HepG2 (cell line): Measurements from ENCODE around the gene TMEM135. TPM values are rescaled to one million over a fixed set of nuclear protein-coding genes. Genes with fewer than 3 reads are reported as not detected.
A peak's percentile ranks its signal among the peaks of the same experiment; 100 is the strongest.

Source experiments
- CBFB ChIP-seq: sonication (generic); formaldehyde crosslinking; IDR thresholded peaks from 2 replicates; pipeline ENCODE4 v1.4.0; 2020; ENCODE audit warnings: missing genetic modification reagents
- E2F5 ChIP-seq: sonication (generic); formaldehyde crosslinking; conservative IDR thresholded peaks from 2 replicates; pipeline ENCODE4 v1.4.0; 2020; ENCODE audit warnings: missing genetic modification reagents
- EEA1 ChIP-seq: sonication (generic); formaldehyde crosslinking; IDR thresholded peaks from 2 replicates; pipeline ENCODE4 v1.5.1; 2020; ENCODE audit warnings: mild to moderate bottlenecking, missing genetic modification reagents, borderline replicate concordance
- ELK4 ChIP-seq: sonication (generic); formaldehyde crosslinking; IDR thresholded peaks from 2 replicates; pipeline ENCODE4 v1.9.0; 2021; ENCODE audit warnings: missing genetic modification reagents, borderline replicate concordance
- IRF9 ChIP-seq: sonication (generic); formaldehyde crosslinking; IDR thresholded peaks from 2 replicates; pipeline ENCODE4 v1.8.0; 2022; ENCODE audit warnings: missing genetic modification reagents, mild to moderate bottlenecking, borderline replicate concordance
- KLF15 ChIP-seq: sonication (generic); formaldehyde crosslinking; IDR thresholded peaks from 2 replicates; pipeline ENCODE4 v1.8.1; 2023; ENCODE audit warnings: borderline replicate concordance, mild to moderate bottlenecking, inconsistent platforms, missing genetic modification reagents, mixed read lengths
- MXD3 ChIP-seq: IDR thresholded peaks from 2 replicates; pipeline ENCODE4 v1.6.1; 2016; ENCODE audit warnings: mild to moderate bottlenecking, missing biosample characterization, missing genetic modification reagents
- NFE2L2 ChIP-seq: fragments of 150-350 bp; IDR thresholded peaks from 2 replicates; pipeline ENCODE4 v1.6.1; 2014; ENCODE audit warnings: low read length
- SP140L ChIP-seq: sonication (generic); formaldehyde crosslinking; IDR thresholded peaks from 2 replicates; pipeline ENCODE4 v1.4.0; 2020; ENCODE audit warnings: missing genetic modification reagents, borderline replicate concordance
- THAP9 ChIP-seq: sonication (generic); formaldehyde crosslinking; IDR thresholded peaks from 2 replicates; pipeline ENCODE4; 2020; ENCODE audit warnings: missing genetic modification reagents, mild to moderate bottlenecking, borderline replicate concordance
- ZBTB33 ChIP-seq: sonication (generic); formaldehyde crosslinking; IDR thresholded peaks from 2 replicates; pipeline ENCODE4 v1.4.0; 2020; ENCODE audit warnings: missing genetic modification reagents
- ZNF101 ChIP-seq: sonication (generic); formaldehyde crosslinking; IDR thresholded peaks from 2 replicates; pipeline ENCODE4 v1.4.0; 2020; ENCODE audit warnings: mild to moderate bottlenecking, low read depth, missing genetic modification reagents, borderline replicate concordance
- ZNF34 ChIP-seq: sonication (generic); formaldehyde crosslinking; IDR thresholded peaks from 2 replicates; pipeline ENCODE4 v1.4.0; 2020; ENCODE audit warnings: mild to moderate bottlenecking, missing genetic modification reagents, borderline replicate concordance
- ZNF367 ChIP-seq: sonication (generic); formaldehyde crosslinking; IDR thresholded peaks from 2 replicates; pipeline ENCODE4 v1.4.0; 2020; ENCODE audit warnings: missing genetic modification reagents, borderline replicate concordance
- ZNF563 ChIP-seq: sonication (generic); formaldehyde crosslinking; IDR thresholded peaks from 2 replicates; pipeline ENCODE4 v1.8.0; 2022; ENCODE audit warnings: mild to moderate bottlenecking, moderate library complexity, missing genetic modification reagents
- ZNF720 ChIP-seq: sonication (generic); formaldehyde crosslinking; IDR thresholded peaks from 2 replicates; pipeline ENCODE4 v1.4.0; 2020; ENCODE audit warnings: missing genetic modification reagents
- ZNF749 ChIP-seq: sonication (generic); formaldehyde crosslinking; IDR thresholded peaks from 2 replicates; pipeline ENCODE4 v1.8.0; 2022; ENCODE audit warnings: mild to moderate bottlenecking, missing genetic modification reagents, moderate library complexity, borderline replicate concordance
- ZNF766 ChIP-seq: sonication (generic); formaldehyde crosslinking; IDR thresholded peaks from 2 replicates; pipeline ENCODE4 v1.5.0; 2020; ENCODE audit warnings: missing genetic modification reagents, borderline replicate concordance
- ZSCAN29 ChIP-seq: sonication (generic); formaldehyde crosslinking; conservative IDR thresholded peaks from 2 replicates; pipeline ENCODE4 v1.4.0; 2020; ENCODE audit warnings: mild to moderate bottlenecking, missing genetic modification reagents
- polyA plus RNA-seq, 8 experiments: library from polyadenylated mRNA; depleted of rRNA in 3 of 8; stranded (reverse) in 7 of 8; unstranded in 1 of 8; fragments of >200 nt; fragmentation: Illumina TruSeq in 4 of 8; extraction: Trizol in 4 of 8; gene quantifications; 2 replicates each; pipeline versions ENCODE4 v1.2.1 to v1.2.3, GENCODE V29; 2011 to 2016; ENCODE audit warnings: low read depth in 4 of 8, missing spikeins in 1 of 8, mixed read lengths in 1 of 8; ENCODE audit not compliant: insufficient read depth in 1 of 8
- total RNA-seq, 5 experiments: library from RNA; depleted of rRNA; stranded (reverse); fragments of >200 nt; fragmentation: Illumina TruSeq; extraction: Trizol; gene quantifications; 2 replicates each; pipeline ENCODE4 v1.2.3, GENCODE V29; 2016; ENCODE audit warnings: low read depth in 1 of 5

TMEM135 gene
- total and polyA plus RNA-seq, 2 of the 13 experiments (the other 11 are each of a cell fraction or from before 2014, with no cell fraction given), result 36.6 to 88.9 TPM

- TF ChIP-seq ZNF563 (CRISPR knock-in tag) (peak; percentile 83; the same call in 1 of the 2 replicates), IRF9 (CRISPR knock-in tag) (peak; percentile 87; the same call in 1 of the 2 replicates), ZBTB33 (CRISPR knock-in tag) (0 out of 2 replicates have a peak, but pooled peaks have one; percentile 6), ZNF720 (CRISPR knock-in tag) (no peak; the same call in 1 of the 2 replicates), ELK4 (no peak), THAP9 (CRISPR knock-in tag) (no peak; the same call in 1 of the 2 replicates), E2F5 (CRISPR knock-in tag) (0 out of 2 replicates have a peak, but pooled peaks have one; percentile 26), MXD3 (CRISPR knock-in tag) (peak; percentile 59; the same call in 1 of the 2 replicates), KLF15 (CRISPR knock-in tag) (no peak), ZSCAN29 (CRISPR knock-in tag) (no peak; the same call in 1 of the 2 replicates), ZNF766 (CRISPR knock-in tag) (no peak; the same call in 1 of the 2 replicates), EEA1 (CRISPR knock-in tag) (peak; percentile 50; the same call in 1 of the 2 replicates), ZNF749 (CRISPR knock-in tag) (peak; percentile 70; the same call in 1 of the 2 replicates), CBFB (CRISPR knock-in tag) (peak; percentile 88), ZNF367 (no peak), ZNF101 (no peak), SP140L (CRISPR knock-in tag) (no peak), NFE2L2 (no peak), ZNF34 (CRISPR knock-in tag) (0 out of 2 replicates have a peak, but pooled peaks have one; percentile 28)
These were observed at the start of gene TMEM135 (continued) for GRCh38 chr11:87037450-87038234.
